WTC11 (cell line): Measurements from ENCODE around the gene PRR20G. TPM values are rescaled to one million over a fixed set of nuclear protein-coding genes. Genes with fewer than 3 reads are reported as not detected.
"Not testable (repeated sequence)": the region's sequence is repeated elsewhere in the genome, so short reads cannot be mapped to it uniquely, and the experiment has no call there.

ENCODE experiments used
- ATAC-seq: fragments of 200-7000 bp; cut with Tn5 transposase; 2 replicates; pipeline ENCODE4 v1.10.0; 2021; ENCODE audit warnings: mild to moderate bottlenecking, moderate library complexity
- CTCF ChIA-PET: fragments of 300-600 bp; sonication (Branson Sonifier 250); formaldehyde crosslinking; loops from one replicate; lab custom pipeline; 2021; ENCODE audit warnings: antibody characterized with exemption; lab: Charles Lee
- POLR2A ChIA-PET: fragments of 350-600 bp; sonication (Branson Sonifier 250); formaldehyde crosslinking; loops from one replicate; lab custom pipeline; 2021; ENCODE audit warnings: antibody characterized with exemption; lab: Charles Lee
- DNase-seq: peaks from one replicate; pipeline ENCODE4 v3.0.0; 2021; ENCODE audit warnings: low spot score
- H3K27ac Mint-ChIP-seq: 2 replicates; pipeline ENCODE4 v1.8.0; 2021; ENCODE audit warnings: mixed read lengths
- H3K27me3 Mint-ChIP-seq: 2 replicates; pipeline ENCODE4 v1.8.0; 2021; ENCODE audit warnings: low read depth, mild to moderate bottlenecking, moderate library complexity, mixed read lengths
- H3K36me3 Mint-ChIP-seq: 2 replicates; pipeline ENCODE4 v1.8.0; 2021; ENCODE audit warnings: mixed read lengths
- H3K4me1 Mint-ChIP-seq: 2 replicates; pipeline ENCODE4 v1.8.0; 2022; ENCODE audit warnings: mixed read lengths
- H3K4me3 Mint-ChIP-seq: 2 replicates; pipeline ENCODE4 v1.8.0; 2021; ENCODE audit warnings: mild to moderate bottlenecking, moderate library complexity, mixed read lengths
- H3K9me3 Mint-ChIP-seq: 2 replicates; pipeline ENCODE4 v1.8.0; 2021; ENCODE audit warnings: mixed read lengths
- ARID4B ChIP-seq: sonication (generic); formaldehyde crosslinking; IDR thresholded peaks from 2 replicates; pipeline ENCODE4 v1.8.0; 2023; ENCODE audit warnings: missing genetic modification reagents, mild to moderate bottlenecking, borderline replicate concordance
- ATF6 ChIP-seq: sonication (generic); formaldehyde crosslinking; IDR thresholded peaks from 2 replicates; pipeline ENCODE4 v1.8.1; 2023; ENCODE audit warnings: mild to moderate bottlenecking, missing genetic modification reagents
- FOXK1 ChIP-seq: sonication (generic); formaldehyde crosslinking; IDR thresholded peaks from 2 replicates; pipeline ENCODE4 v1.8.0; 2022; ENCODE audit warnings: mild to moderate bottlenecking, moderate library complexity, missing genetic modification reagents
- GRHL2 ChIP-seq: fragments of 250-450 bp; sonication (Bioruptor Pico); IDR thresholded peaks from 2 replicates; pipeline ENCODE4 v1.8.0; 2022; ENCODE audit warnings: mild to moderate bottlenecking, moderate library complexity; ENCODE audit not compliant: insufficient replicate concordance, severe bottlenecking
- NR3C1 ChIP-seq: sonication (generic); formaldehyde crosslinking; conservative IDR thresholded peaks from 2 replicates; pipeline ENCODE4 v1.8.1; 2023; ENCODE audit warnings: low read depth, mild to moderate bottlenecking, missing genetic modification reagents
- TCF7 ChIP-seq: sonication (generic); formaldehyde crosslinking; IDR thresholded peaks from 2 replicates; pipeline ENCODE4 v1.8.0; 2022; ENCODE audit warnings: mild to moderate bottlenecking, low read depth, missing genetic modification reagents, moderate library complexity
- TEAD1 ChIP-seq: sonication (generic); formaldehyde crosslinking; IDR thresholded peaks from 2 replicates; pipeline ENCODE4 v1.8.0; 2022; ENCODE audit warnings: mild to moderate bottlenecking, missing genetic modification reagents
- ZBTB21 ChIP-seq: sonication (generic); formaldehyde crosslinking; IDR thresholded peaks from 2 replicates; pipeline ENCODE4 v1.8.1; 2023; ENCODE audit warnings: mild to moderate bottlenecking, missing genetic modification reagents, borderline replicate concordance
- ZNF138 ChIP-seq: sonication (generic); formaldehyde crosslinking; conservative IDR thresholded peaks from 2 replicates; pipeline ENCODE4 v1.8.1; 2022; ENCODE audit warnings: mild to moderate bottlenecking, moderate library complexity, missing genetic modification reagents
- ZNF263 ChIP-seq: sonication (generic); formaldehyde crosslinking; IDR thresholded peaks from 2 replicates; pipeline ENCODE4 v1.8.1; 2022; ENCODE audit warnings: low read depth, mild to moderate bottlenecking, moderate library complexity, missing genetic modification reagents
- ZNF423 ChIP-seq: fragments of 250-450 bp; sonication (Bioruptor Pico); IDR thresholded peaks from 2 replicates; pipeline ENCODE4 v2.1.2; 2022; ENCODE audit warnings: mild to moderate bottlenecking, moderate library complexity
- total RNA-seq: library from RNA; stranded (reverse); gene quantifications from 3 replicates; pipeline ENCODE4 v1.2.3, GENCODE V29; 2021
- TF ChIP-seq, protein P1 (sequence below): sonication (generic); formaldehyde crosslinking; IDR thresholded peaks from 2 replicates; pipeline ENCODE4 v1.8.0; 2023; ENCODE audit warnings: missing genetic modification reagents
- TF ChIP-seq, protein P2 (sequence below): fragments of 250-450 bp; sonication (Bioruptor Pico); conservative IDR thresholded peaks from 2 replicates; pipeline ENCODE4 v1.9.0; 2021; ENCODE audit warnings: mild to moderate bottlenecking
- TF ChIP-seq, protein P3 (sequence below): fragments of 250-450 bp; sonication (Bioruptor Pico); IDR thresholded peaks from 2 replicates; pipeline ENCODE4 v2.1.2; 2022; ENCODE audit warnings: mild to moderate bottlenecking, moderate library complexity

The PRR20G gene
- total RNA-seq, 1 experiment from 2014 or later, result not detected

DNA sequence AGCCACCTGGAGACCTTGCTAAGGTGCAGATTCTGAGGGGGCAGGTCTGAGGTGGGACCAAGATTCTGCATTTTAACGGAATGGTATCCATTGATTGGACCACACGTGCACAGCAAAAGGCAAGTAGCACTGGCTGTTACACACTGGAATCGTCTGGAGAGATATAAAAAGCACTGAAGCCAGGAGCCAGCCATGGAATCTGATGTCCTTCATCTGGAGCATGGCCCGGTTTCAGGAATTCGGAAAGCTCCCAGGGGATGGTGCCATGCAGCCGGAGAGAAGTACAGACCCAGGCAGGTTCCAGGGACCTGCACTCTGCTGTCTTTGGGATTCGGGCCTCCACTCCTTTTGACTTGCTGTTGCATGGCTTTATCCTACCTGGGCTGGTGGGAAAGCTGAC, 28.8 kb upstream of the PRR20G start:
- no peak overlapping the region for H3K27ac Mint-ChIP-seq
- no peaks in the 10 kb centered on the region for H3K36me3 Mint-ChIP-seq
- ATAC-seq (no peak), DNase-seq (no peak)
- no peak for TF ChIP-seq ATF6 (CRISPR knock-in tag)
- TF ChIP-seq, protein P1, sequence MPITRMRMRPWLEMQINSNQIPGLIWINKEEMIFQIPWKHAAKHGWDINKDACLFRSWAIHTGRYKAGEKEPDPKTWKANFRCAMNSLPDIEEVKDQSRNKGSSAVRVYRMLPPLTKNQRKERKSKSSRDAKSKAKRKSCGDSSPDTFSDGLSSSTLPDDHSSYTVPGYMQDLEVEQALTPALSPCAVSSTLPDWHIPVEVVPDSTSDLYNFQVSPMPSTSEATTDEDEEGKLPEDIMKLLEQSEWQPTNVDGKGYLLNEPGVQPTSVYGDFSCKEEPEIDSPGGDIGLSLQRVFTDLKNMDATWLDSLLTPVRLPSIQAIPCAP (CRISPR knock-in tag), result no peak
- TF ChIP-seq, protein P2, sequence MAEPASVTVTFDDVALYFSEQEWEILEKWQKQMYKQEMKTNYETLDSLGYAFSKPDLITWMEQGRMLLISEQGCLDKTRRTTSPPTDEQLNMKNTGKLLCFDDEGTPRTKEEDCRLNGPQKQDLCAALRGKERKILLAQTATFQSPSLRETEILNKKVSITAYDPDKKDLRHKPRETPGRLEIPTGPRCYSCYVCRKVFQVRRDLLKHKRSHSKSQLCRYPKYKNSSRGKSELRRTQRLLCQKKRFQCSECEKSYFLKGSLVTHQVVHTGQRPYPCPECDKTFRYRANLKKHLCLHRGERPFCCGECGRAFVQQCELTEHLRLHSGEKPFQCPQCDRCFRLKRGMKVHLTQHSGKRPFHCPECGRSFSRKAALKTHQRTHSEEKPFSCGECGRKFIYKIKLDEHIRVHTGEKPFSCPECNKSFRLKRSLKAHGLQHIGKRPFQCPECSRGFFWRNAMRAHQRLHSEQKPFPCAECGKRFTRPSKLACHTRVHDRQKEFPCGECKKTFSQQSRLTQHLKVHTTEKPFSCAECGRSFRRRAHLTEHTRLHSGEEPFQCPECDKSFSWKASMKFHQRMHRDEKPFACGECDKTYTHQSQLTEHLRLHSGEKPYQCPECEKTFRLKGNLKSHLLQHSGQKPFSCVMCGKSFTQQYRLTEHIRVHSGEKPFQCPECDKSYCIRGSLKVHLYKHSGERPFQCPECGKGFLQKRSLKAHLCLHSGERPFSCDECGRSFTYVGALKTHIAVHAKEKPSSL (CRISPR knock-in tag), result no peak
- TF ChIP-seq, all 79 proteins: peak for 0
- Mint-ChIP-seq H3K4me1 (no peaks in the 10 kb centered on the region), H3K4me3 (no peak overlapping the region), H3K27me3 (no peaks in the 10 kb centered on the region; the same call in 1 of the 2 replicates), H3K9me3 (peaks cover 15% of the 10 kb centered on the region)
- ChIA-PET CTCF (no interaction called here), POLR2A (no interaction called here)

DNA sequence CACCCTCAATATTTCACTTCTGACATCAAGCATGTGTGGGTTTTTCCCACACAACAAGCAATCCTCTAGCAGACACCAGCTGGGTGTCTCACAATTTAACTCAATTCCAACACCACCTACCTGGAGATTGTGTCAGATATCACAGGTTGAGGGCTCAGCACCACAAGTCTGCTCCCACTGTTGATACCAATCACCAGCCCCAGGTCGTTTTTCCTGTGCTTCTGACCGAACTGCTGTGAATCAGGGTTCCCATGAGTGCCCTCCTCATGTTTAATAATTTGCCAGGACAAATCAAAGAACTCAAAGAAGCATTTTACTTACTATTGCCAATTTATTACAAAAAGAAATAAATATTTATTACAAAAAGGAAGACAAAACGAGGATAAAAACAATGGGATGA, 25.0 kb upstream of the PRR20G start:
- Mint-ChIP-seq H3K4me3 (no peak overlapping the region), H3K27me3 (no peaks in the 10 kb centered on the region), H3K4me1 (no peaks in the 10 kb centered on the region), H3K9me3 (peaks cover 17% of the 10 kb centered on the region), H3K27ac (no peak overlapping the region)
- DNase-seq (no peak), ATAC-seq (no peak)
- ChIA-PET CTCF (no interaction called here), POLR2A (no interaction called here)
- TF ChIP-seq GRHL2 (CRISPR knock-in tag) (no peak), ZNF138 (CRISPR knock-in tag) (no peak), FOXK1 (CRISPR knock-in tag) (no peak), ARID4B (no peak)
- TF ChIP-seq, protein P1 (CRISPR knock-in tag), result no peak
- TF ChIP-seq, all 79 proteins: peak for 0
- no peaks in the 10 kb centered on the region for H3K36me3 Mint-ChIP-seq

DNA sequence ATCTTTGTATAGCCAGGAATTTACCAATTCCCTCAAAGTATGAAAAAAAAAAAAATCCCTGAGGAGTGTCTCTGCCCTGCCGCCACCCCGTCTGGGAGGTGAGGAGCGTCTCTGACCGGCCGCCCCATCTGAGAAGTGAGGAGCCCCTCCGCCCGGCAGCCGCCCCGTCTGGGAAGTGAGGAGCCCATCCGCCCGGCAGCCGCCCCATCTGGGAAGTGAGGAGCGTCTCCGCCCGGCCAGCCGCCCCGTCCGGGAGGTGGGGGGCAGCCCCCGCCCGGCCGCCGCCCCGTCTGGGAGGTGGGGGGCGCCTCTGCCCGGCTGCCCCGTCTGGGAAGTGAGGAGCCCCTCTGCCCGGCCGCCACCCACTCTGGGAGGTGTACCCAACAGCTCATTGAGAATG, 21.0 kb upstream of the PRR20G start:
- H3K27ac Mint-ChIP-seq, POLR2A ChIA-PET, DNase-seq, ATAC-seq, H3K4me3 Mint-ChIP-seq, H3K4me1 Mint-ChIP-seq, H3K36me3 Mint-ChIP-seq, H3K27me3 Mint-ChIP-seq, CTCF ChIA-PET: not testable (repeated sequence)
- peaks cover 23% of the 10 kb centered on the region for H3K9me3 Mint-ChIP-seq

- Mint-ChIP-seq H3K4me3 (no peak overlapping the region), H3K27me3 (no peaks in the 10 kb centered on the region; the same call in 1 of the 2 replicates), H3K27ac (no peak overlapping the region), H3K4me1 (no peaks in the 10 kb centered on the region), H3K9me3 (peaks cover 23% of the 10 kb centered on the region), H3K36me3 (no peaks in the 10 kb centered on the region)
- POLR2A ChIA-PET, result no interaction called here
- no peak for DNase-seq
- CTCF ChIA-PET, result no interaction called here
- TF ChIP-seq ZNF423 (no peak), ZNF263 (no peak), ZBTB21 (CRISPR knock-in tag) (no peak), TEAD1 (CRISPR knock-in tag) (no peak), NR3C1 (CRISPR knock-in tag) (no peak), TCF7 (no peak)
- TF ChIP-seq, protein P3, sequence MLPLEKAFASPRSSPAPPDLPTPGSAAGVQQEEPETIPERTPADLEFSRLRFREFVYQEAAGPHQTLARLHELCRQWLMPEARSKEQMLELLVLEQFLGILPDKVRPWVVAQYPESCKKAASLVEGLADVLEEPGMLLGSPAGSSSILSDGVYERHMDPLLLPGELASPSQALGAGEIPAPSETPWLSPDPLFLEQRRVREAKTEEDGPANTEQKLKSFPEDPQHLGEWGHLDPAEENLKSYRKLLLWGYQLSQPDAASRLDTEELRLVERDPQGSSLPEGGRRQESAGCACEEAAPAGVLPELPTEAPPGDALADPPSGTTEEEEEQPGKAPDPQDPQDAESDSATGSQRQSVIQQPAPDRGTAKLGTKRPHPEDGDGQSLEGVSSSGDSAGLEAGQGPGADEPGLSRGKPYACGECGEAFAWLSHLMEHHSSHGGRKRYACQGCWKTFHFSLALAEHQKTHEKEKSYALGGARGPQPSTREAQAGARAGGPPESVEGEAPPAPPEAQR (CRISPR knock-in tag), result no peak
- ATAC-seq, result no peak
Observed at GRCh38 chr3:127307916-127308315, 20.1 kb upstream of the PRR20G start.
